GM19240 (cell line): ENCODE measurements around the gene LAIR2.
"Not testable (repeated sequence)": the region's sequence is repeated elsewhere in the genome, so short reads cannot be mapped to it uniquely, and the experiment has no call there.

Experiments used
- DNase-seq: peaks from one replicate; pipeline ENCODE4 v3.0.0; 2011; ENCODE audit warnings: low spot score; ENCODE audit not compliant: insufficient read length

Gene LAIR2

DNA sequence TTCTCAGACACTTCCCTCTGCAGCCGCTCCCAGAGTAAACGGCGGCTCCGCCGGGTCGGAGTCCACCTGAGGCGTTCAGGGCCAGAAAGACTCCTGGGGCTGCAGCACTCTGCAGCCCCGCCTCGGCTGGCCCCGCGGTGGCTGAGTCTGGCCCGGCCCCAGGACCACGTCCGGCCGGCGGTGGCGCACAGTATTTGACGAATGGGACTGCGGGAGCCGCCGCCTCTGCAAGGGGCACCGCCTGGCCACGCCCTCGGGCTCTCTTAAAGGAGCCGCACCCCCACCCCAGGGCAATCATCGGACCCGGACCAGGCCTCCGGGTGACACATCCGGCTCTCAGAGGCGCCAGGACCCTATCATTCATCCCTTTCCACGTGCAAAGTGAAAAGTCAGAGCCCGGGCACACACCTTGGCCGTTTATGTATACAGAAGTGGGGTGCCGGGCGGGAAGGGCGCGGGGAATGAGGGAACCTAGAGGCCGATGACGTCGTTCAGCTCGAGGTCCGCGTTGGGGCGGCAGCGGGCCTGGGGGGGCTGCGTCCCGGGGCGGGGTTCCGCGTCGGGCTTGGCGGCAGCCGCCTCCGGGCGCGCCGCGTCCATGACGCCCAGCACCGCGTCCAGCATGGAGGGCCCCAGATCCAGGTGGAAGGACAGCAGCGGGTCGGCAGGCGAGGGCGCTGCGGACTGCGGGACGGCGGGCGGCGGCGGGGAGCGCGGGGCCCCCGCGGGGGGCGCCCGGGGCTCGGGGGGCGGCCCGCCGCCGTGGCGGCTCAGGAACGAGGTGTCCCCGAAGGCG is 37.8 kb upstream of the LAIR2 start:
- peak; percentile 86 for DNase-seq

DNA sequence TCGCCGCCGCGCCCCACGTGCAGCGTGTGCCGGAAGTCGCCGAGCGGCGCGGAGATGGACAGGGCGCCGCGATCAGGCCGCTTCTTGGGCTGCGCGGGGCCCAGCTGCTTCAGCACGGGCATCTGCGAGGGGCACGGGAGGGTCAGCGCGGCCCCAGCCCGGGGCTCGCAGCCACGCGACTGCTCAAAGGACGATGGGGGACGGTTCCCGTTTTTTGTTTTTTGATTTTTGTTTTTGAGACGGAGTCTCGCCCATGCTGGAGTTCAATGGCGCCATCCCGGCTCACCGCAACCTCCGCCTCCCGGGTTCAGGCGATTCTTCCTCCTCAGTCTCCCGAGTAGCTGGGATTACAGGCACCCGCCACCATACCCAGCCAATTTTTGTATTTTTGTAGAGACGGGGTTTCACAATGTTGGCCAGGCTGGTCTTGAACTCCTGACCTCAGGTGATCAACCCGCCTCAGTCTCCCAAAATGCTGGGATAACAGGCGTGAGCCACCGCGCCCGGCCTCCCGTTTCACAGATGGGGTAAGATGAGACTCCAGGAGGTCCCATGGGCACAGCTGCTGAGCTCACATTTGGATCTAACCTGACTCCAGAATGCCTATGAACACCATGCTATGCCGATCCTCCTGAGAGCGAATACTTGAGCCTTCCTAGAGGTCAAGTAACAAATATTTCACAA is 37.1 kb upstream of the LAIR2 start:
- no peak for DNase-seq

DNA sequence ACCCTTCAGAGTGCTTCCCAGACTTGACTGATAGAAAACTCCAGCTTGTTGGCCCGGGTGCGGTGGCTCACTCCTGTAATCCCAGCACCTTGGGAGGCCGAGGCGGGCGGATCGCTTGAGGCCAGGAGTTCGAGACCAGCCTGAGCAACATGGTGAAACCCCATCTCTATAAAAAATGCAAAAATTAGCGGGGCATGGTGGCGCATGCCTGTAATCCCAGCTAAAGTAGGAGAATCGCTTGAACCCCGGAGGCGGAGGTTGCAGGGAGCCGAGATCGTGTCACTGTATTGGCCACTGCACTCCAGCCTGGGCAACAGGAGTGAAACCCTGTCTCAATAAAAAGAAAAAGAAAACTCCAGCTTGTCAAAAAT is 36.5 kb upstream of the LAIR2 start:
- DNase-seq, result not testable (repeated sequence)

DNA sequence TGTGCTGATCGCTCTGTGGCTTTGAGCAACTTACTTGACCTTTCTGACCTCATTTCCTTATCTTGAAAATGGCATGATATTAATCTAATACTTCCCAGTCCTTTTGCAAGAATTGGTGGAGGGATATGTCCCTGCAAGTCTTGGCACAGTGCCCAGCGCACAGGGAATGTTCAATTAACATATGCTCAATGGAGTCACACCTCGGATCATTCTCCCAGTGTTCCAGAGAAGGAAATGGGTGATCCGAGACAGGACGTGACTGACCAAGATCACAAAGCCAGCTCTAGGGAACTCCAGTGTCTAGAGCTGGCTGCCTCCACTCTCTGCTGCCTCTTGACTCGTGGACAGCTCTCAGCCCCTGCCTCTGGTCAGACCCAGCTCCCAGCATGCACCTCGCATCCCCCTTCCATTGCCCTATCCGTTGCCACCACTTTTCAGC is 33.1 kb upstream of the LAIR2 start:
- DNase-seq, result no peak

DNA sequence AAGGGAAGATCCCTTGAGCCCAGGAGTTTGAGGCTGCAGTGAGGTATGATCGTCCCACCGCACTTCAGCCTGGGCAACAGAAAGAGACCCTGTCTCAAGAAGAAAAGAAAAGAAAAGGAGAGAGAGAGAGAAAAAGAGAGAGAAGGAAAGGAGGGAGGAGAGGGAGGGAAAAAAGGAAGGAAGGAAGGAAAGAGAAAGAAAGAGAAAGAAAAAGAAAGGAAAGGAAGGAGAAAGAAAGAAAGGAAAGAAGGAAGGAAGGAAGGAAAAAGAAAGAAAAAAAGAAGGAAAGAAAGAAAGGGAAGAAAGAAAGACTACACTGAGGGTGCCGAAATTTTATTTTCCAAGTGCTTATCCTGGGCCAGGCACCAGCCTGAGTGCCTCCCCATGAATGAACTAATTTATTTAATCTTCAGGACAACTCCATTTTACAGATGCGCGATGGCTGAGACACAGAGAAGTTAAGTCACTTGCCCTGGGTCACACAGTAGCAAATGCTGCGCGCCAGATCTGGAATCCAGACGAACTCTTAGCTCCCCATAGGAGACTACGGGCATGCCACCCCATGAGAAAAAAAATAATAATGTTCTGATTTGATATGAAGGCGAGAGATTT is 32.2 kb upstream of the LAIR2 start:
- DNase-seq, result no peak

DNA sequence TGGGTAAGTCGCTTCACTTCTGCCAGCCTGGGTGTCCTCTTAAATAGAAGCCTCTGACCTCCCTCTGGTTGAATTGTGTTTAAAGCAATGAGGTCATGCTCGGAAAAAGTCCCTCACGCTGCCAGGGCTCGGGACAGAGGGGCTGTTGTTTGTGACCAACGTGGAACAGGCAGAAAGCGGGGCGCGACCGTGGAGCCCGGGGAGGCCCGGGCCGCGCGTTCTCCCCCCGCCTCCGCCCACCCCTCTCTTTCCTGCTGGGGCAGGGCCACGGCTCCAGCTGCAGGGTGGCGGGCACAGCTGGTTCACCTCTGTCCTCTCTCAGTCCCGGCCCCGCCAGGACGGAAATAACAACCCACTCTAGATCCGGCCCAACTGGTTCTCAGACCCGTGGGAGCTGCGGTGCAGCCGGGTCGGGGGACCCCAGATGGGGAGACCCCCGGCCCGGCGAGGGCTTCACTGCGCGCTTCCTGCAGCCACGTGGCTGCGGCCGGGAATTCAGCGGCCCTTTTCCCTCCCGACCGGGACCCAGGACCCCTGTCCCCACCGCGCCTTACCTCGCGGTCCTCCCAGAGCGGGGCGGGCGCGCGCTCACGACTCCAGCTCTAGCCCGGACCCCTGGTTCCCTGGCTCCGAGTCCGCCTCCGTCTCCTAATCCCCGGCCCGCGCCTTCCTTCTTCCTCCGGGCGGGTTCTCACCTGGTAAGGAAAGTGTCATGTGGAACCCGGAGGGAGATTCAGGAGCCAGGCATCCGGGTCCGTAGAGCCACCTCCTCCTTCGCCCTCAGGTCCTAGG is 31.4 kb upstream of the LAIR2 start:
- no peak for DNase-seq

DNA sequence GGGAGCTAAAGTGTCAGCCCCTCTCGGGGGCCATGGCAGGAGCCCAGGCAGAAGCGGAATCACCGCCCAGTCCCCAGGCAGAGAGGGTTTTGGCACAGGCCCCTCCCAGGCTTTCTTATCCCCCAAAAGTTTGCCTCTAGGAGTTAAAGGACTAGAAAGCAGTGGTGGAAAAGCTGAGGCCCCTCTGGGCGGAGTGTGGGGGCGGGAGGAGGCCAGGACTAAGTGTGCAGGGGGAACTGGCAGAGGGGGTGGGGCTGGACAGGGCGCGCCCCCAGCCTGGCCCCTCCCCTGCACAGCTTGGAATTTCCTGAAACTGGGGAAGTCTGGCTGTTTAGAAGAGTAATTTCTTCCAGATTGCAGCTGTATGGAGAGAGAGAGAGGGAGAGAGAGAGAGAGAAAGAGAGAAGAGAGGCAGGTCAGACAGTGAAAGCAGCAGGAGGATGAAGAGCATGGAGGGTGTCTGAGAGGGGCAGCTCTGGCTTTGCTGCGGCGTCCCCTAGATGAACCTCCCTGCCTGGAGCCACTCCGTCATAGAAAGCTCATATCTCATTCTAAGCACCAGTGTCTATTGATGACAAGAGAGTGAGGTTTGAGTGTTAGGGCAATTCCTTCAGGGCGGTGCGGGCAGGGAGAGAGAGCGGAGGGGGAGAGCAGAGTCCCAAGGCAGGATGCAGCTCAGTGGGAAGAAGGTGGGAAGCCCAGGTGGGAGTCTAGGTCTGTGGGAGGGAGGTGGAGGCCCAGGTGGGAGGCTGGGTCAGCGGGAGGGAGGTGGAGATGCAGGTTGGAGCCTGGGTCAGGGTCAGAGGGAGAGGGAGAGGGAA is 29.4 kb upstream of the LAIR2 start, which contains the start of gene CDC42EP5:
Gene CDC42EP5, minus strand, starts transcription at position 226 of the 821 bp plus-strand sequence. CDS start 7,749 bp downstream, outside the sequence.
- no peak for DNase-seq

DNA sequence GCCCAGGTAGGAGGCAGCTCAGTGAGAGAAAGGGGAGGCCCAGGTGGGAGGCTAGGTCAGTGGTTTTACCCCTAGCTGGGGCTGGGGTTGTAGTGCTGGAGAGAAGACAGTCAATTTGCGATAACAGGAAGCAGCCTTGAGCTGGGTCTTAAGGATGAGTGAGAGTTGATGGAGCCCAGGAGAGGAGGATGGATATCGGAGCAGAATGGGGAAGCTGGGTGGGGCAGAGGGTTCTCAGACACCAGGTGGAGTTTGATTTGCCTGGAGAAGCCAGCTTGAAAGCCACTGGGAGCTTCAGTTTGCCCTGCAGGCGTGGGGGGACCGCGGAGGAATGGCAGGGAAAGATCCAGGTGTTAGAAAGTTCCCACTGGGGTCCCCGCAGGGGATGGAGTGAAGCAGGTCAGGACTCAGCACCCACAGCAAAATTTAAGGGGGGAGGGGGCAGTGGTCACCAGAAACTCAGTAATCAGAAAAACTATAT is 28.7 kb upstream of the LAIR2 start:
- no peak for DNase-seq

DNA sequence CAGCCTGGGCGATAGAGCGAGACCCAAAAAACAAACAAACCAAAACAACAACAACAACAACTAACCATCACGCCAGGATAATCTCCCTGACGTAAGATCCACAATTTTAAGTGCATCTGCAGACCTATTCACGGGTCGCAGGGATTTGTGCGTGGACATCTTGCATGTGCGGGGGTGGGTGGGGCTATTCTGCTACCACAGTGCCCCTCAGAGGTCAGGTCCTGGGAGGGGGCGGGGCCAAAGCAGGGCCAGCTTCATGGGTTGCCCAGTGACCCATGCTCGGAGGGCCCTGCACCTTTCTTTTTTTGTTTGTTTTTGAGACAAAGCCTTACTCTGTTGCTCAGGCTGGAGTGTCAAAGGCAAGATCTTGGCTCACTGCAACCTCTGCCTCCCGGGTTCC is 26.9 kb upstream of the LAIR2 start:
- DNase-seq, result no peak

DNA sequence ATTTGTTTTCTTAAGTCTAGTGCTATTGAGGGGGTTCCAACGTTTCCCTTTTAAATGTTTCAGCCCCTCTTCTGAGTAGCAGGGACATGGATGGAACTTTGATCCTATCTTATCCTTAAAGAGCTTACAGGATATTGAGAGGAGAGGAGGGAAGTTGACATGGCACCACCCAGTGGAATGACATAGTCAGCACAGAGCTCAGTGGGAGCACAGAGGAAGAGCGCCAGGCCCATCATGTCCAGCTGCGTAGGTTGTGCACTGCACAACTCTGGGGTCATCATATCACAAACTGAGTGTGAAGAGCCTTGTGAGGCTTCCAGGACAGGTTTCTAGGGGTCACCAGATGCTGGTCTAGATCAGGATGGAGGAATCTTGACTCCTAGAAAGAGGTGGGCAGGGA is 25.0 kb upstream of the LAIR2 start:
- no peak for DNase-seq

DNA sequence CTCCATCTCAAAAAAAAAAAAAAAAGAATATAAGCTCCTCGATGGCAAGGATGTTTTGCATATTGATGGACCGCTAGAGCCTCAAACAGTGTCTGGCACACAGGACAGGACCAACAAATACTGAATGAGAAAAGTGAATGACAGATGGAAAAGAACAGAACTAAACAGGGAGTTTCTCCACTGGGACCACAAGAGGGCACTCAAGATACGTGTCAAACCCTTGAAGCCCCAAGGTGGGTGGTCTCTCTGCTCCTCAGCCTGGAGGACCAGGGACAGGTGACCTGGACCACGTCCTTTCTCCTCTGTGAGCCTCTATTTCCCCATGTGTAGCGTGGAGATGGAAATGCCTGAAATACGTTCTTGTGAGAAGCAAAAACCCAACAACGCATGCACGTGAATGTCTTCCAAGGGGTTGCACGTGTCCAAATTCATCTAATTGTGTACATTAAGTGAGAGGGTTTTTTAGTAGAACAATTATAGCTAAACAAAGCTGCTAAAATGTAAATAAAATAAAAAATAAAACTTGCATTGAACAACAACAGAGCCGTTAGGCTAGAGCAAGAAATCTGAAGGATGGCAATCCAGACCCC is 23.9 kb upstream of the LAIR2 start:
- DNase-seq, result no peak

DNA sequence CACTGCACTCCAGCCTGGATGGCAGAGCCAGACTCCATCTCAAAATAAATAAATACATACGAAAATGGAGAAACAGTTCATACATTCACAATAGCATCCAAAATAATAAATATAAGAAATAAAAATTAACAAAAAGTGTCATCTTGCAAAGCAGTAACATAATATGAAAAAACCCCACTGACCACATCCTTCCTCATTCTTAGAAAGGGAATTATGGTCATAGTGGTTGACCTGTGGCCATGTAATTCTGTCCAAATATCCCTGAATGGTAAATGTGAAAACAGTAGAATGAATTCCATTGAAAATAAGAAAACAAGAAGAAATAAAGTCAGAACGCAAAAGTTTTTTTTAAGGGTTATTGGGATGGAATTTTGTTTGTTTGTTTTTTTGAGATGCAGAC is 22.6 kb upstream of the LAIR2 start:
- no peak for DNase-seq

DNA sequence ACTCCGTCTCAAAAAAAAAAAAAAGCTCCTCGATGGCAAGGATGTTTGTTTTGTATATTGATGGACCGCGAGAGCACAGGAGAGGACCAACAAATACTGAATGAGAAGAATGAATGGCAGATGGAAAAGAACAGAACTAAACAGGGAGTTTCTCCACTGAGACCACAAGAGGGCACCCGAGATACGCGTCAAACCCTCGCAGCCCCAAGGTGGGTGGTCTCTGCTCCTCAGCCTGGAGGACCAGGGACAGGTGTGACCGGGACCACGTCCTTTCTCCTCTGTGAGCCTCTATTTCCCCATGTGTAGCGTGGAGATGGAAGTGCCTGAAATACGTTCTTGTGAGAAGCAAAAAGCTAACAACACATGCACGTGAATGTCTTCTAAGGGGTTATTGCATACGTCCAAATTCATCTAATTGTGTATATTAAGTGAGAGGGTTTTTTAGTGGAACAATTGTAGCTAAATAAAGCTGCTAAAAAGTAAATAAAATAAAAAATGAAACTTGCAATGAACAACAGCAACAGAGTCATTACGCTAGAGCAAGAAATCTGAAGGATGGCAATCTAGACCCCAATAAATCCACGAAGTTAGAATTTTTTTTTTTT is 21.2 kb upstream of the LAIR2 start:
- DNase-seq, result no peak

DNA sequence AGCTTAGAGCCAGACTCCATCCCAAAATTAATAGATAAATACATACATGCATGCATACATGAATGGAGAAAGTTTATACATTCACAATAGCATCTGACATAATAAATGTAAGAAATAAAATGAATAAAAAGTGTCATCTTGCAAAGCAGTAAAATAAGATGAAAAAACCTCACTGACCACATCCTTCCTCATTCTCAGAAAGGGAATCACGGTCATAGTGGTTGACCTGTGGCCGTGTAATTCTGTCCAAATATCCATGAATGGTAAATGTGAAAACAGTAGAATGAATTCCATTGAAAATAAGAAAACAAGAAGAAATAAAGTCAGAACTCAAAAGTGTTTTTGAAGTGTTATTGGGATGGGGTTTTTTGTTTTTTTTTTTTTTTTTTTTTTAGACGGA is 19.7 kb upstream of the LAIR2 start:
- DNase-seq, result no peak

DNA sequence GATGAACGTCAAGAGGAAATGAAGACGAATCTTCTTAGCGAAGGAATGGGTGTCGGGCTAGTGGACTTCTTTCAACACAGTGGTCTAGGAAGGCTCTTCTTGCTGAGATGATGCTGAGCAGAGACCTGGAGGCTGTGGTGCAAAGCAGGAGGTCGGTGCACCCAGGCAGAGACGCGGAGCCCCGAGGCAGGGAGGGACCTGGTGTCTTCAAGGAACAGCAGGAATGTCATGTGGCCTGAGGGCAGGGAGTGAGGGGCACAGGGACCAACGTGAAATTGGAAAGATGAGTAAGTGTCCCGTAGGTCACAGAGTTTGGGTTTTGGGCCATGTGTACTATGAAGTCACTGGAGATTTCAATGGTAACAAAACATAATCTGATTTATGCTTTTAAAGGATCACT is 18.2 kb upstream of the LAIR2 start:
- no peak for DNase-seq

DNA sequence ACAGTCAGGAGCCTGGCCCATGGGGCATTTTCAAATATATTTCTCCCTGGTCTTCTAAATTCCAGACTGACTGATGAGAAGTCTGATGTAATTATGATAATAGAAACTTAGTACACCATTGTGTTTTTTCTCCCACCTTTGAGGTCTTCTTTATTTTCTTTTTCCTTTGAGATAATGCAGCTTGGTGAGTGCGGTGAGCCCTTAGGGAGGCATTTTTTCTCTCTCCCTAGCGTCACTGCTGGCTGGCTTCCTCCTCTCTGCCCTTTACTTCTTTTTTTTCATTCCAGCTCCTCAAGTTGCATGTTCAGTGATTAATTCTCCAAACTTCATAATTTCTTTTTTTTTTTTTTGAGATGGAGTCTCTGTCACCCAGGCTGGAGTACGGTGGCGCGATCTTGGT is 16.8 kb upstream of the LAIR2 start:
- no peak for DNase-seq

DNA sequence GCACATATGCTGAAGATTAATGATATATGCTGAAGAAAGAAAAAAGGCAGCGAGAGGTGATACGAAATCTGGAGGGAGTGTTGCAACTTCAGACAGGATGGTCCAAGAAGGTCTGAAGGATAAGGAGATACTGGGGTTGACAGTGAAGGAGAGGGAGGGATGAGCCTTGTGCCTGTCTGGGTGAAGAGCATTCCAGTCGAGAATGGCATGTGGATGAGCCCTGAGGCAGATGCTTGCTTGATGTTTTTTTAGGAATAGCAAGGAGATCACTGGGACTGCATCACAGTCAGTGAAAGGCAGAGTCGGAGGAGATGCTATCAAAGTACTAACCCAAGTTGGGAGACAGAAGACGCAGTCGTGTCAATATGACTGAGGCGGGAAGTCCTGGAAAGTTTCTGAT is 13.3 kb upstream of the LAIR2 start:
- DNase-seq, result no peak

DNA sequence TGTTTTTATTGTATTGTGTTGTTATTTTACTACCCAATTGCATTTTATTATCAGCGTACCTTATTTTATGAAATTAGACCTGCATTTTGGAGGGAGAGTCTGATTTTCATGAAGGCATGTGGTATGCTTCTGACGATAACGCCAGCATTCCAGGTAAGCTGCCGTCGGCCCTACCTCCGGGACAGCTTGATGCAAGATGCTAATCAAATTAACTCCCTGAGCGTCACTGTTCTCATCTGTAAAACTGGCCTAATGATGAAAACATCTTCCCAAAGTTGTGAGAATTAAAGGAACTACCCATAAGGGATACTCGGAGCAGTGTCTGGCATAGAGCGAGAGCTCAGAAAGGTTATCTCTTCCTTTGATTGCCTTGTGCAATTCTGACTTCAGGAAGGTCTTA is 12.9 kb upstream of the LAIR2 start:
- DNase-seq, result no peak

DNA sequence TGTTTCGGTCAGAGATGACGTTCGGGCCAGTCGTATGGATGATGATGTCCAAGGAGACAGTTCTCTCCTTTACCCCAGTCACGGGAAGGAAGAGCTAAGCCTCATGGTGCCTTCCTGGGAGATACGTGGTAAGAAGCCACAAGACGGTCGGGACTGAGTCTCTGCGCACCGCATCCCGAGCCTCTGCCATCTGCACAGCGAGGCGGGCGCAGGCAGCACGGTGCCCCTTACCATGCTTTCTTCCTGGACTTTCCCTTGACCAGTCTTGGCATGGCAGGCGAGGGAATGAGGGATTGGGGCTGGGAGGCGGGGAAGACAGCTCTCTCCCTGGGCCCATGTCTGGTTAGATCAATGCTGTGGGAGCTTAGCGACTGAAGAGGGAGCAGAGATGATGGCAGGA is 10.1 kb upstream of the LAIR2 start:
- DNase-seq, result no peak

DNA sequence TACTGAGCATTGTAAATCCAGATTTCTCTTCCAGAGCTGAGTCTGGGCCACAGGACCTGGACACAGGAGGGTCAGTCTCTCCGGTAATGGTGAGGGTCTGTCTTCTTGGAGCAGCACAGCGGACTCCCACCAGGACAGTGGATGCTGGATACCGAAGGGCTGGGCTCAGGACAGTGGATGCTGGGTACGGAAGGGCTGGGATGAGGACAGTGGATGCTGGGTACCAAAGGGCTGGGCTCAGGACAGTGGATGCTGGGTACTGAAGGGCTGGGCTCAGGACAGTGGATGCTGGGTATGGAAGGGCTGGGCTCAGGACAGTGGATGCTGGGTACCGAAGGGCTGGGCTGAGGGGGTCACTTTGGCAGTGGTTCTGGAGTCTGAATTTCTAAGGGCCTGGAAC is 9.6 kb upstream of the LAIR2 start:
- DNase-seq, result not testable (repeated sequence)
